Measurements from ENCODE around the gene C1QTNF8. TPM values are rescaled to one million over a fixed set of nuclear protein-coding genes. Genes with fewer than 3 reads are reported as not detected.

Gene C1QTNF8
- total and polyA plus RNA-seq, 2 of the 13 experiments (the other 11 are each of a cell fraction or from before 2014, with no cell fraction given) = 0.09 TPM; not detected in 1

- TF ChIP-seq ZBTB37 (CRISPR knock-in tag; IDR thresholded peaks at IDR 0.05) (peak; percentile 82; the same call in 1 of the 2 replicates), RNF2 (conservative IDR thresholded peaks at IDR 0.05; ENCODE audit: low read depth) (peak; percentile 95), RAD51 (IDR thresholded peaks at IDR 0.05; ENCODE audit: borderline replicate concordance) (no peak), POGK (CRISPR knock-in tag; conservative IDR thresholded peaks at IDR 0.05) (peak; percentile 90), ZBED4 (CRISPR knock-in tag; IDR thresholded peaks at IDR 0.05; ENCODE audit: borderline replicate concordance) (peak; percentile 75; the same call in 1 of the 2 replicates), MXD1 (CRISPR knock-in tag; IDR thresholded peaks at IDR 0.05) (peak; percentile 88), ZNF605 (CRISPR knock-in tag; IDR thresholded peaks at IDR 0.05) (peak; percentile 98), MXD3 (CRISPR knock-in tag; IDR thresholded peaks at IDR 0.05) (peak; percentile 86), ZNF296 (CRISPR knock-in tag; conservative IDR thresholded peaks at IDR 0.05) (peak; percentile 85; the same call in 1 of the 2 replicates), SNAI1 (CRISPR knock-in tag; IDR thresholded peaks at IDR 0.05; ENCODE audit: borderline replicate concordance) (peak; percentile 96; the same call in 1 of the 2 replicates), ADNP (CRISPR knock-in tag; IDR thresholded peaks at IDR 0.05) (peak; percentile 85), ZNF816 (CRISPR knock-in tag; IDR thresholded peaks at IDR 0.05; ENCODE audit: borderline replicate concordance) (peak; percentile 98), YEATS2 (CRISPR knock-in tag; IDR thresholded peaks at IDR 0.05; ENCODE audit: borderline replicate concordance) (peak; percentile 84; the same call in 1 of the 2 replicates), THAP7 (CRISPR knock-in tag; IDR thresholded peaks at IDR 0.05) (0 out of 2 replicates have a peak, but pooled peaks have one; percentile 16), TFE3 (CRISPR knock-in tag; IDR thresholded peaks at IDR 0.05) (peak; percentile 92)
Observed at GRCh38 chr16:1082266-1082951, 13.6 kb downstream of the C1QTNF8 start (continued).
